HG02642 (cell line): ENCODE results near the gene PIPOX.
"Not testable (repeated sequence)": the region's sequence is repeated elsewhere in the genome, so short reads cannot be mapped to it uniquely, and the experiment has no call there.

ENCODE experiments used
- ATAC-seq: cut with Tn5 transposase; IDR thresholded peaks from one replicate; pipeline ENCODE4 v1.9.1; 2021; ENCODE audit warnings: mild to moderate bottlenecking; ENCODE audit not compliant: unreplicated experiment, poor library complexity

The PIPOX gene

GRCh38 chr17:29071303-29071702, 28.4 kb downstream of the PIPOX start:
- ATAC-seq = no peak

GRCh38 chr17:29073045-29073444, 30.1 kb downstream of the PIPOX start:
- no peak for ATAC-seq

- ATAC-seq = no peak
Observed at GRCh38 chr17:29073520-29073919, 30.6 kb downstream of the PIPOX start.

- no peak for ATAC-seq
Observed at GRCh38 chr17:29074488-29074887, 31.5 kb downstream of the PIPOX start.

- ATAC-seq = no peak
Observed at GRCh38 chr17:29076087-29076486, 33.1 kb downstream of the PIPOX start.

- no peak for ATAC-seq
Observed at GRCh38 chr17:29076722-29077121, 33.8 kb downstream of the PIPOX start.

GRCh38 chr17:29077320-29077719, 34.4 kb downstream of the PIPOX start:
- no peak for ATAC-seq

- no peak for ATAC-seq
Observed at GRCh38 chr17:29078183-29079045, 35.5 kb downstream of the PIPOX start.

- ATAC-seq = no peak
Observed at GRCh38 chr17:29079433-29079832, 36.5 kb downstream of the PIPOX start.

- no peak for ATAC-seq
Observed at GRCh38 chr17:29079887-29080286, 36.9 kb downstream of the PIPOX start.

- no peak for ATAC-seq
Observed at GRCh38 chr17:29080323-29080722, 37.4 kb downstream of the PIPOX start.

- no peak for ATAC-seq
Observed at GRCh38 chr17:29080965-29081364, 38.0 kb downstream of the PIPOX start.

- ATAC-seq = no peak
Observed at GRCh38 chr17:29084541-29085146, 41.7 kb downstream of the PIPOX start.

GRCh38 chr17:29085223-29085622, 42.3 kb downstream of the PIPOX start:
- no peak for ATAC-seq

GRCh38 chr17:29086628-29087332, 43.8 kb downstream of the PIPOX start:
- no peak for ATAC-seq

- ATAC-seq = not testable (repeated sequence)
Observed at GRCh38 chr17:29088782-29089181, 45.8 kb downstream of the PIPOX start.

- no peak for ATAC-seq
Observed at GRCh38 chr17:29089601-29090044, 46.7 kb downstream of the PIPOX start.

- ATAC-seq = no peak
Observed at GRCh38 chr17:29090108-29090507, 47.2 kb downstream of the PIPOX start.

GRCh38 chr17:29090750-29091605, 48.0 kb downstream of the PIPOX start:
- ATAC-seq = no peak

GRCh38 chr17:29091606-29092289, 48.8 kb downstream of the PIPOX start:
- no peak for ATAC-seq
